Measurements from ENCODE around the gene IQSEC3. TPM values are rescaled to one million over a fixed set of nuclear protein-coding genes. Genes with fewer than 3 reads are reported as not detected.

Gene IQSEC3
- total RNA-seq, 1 donor from 2014 or later = not detected

- peaks cover 3% of the 10 kb centered on the region for H3K4me1 Mint-ChIP-seq
- POLR2A ChIA-PET = no interaction called here
- ATAC-seq (ENCODE audit: low read depth) = no peak
These were observed 111.6 kb downstream of the IQSEC3 start for GRCh38 chr12:177980-178828.

GRCh38 chr12:178829-179109 lies 112.2 kb downstream of the IQSEC3 start:
- POLR2A ChIA-PET = no interaction called here
- Mint-ChIP-seq H3K27me3 (peaks cover 12% of the 10 kb centered on the region), H3K4me1 (peaks cover 3% of the 10 kb centered on the region), H3K27ac (no peak overlapping the region), H3K36me3 (ENCODE audit: low read depth) (no peaks in the 10 kb centered on the region), H3K4me3 (no peak overlapping the region), H3K9me3 (no peaks in the 10 kb centered on the region)
- TF ChIP-seq, protein P1, sequence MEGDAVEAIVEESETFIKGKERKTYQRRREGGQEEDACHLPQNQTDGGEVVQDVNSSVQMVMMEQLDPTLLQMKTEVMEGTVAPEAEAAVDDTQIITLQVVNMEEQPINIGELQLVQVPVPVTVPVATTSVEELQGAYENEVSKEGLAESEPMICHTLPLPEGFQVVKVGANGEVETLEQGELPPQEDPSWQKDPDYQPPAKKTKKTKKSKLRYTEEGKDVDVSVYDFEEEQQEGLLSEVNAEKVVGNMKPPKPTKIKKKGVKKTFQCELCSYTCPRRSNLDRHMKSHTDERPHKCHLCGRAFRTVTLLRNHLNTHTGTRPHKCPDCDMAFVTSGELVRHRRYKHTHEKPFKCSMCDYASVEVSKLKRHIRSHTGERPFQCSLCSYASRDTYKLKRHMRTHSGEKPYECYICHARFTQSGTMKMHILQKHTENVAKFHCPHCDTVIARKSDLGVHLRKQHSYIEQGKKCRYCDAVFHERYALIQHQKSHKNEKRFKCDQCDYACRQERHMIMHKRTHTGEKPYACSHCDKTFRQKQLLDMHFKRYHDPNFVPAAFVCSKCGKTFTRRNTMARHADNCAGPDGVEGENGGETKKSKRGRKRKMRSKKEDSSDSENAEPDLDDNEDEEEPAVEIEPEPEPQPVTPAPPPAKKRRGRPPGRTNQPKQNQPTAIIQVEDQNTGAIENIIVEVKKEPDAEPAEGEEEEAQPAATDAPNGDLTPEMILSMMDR (IDR thresholded peaks at IDR 0.05) = no peak
- intact Hi-C loops (cut with micrococcal nuclease) = no loop called here
- ATAC-seq (ENCODE audit: low read depth) = no peak
- no peak for DNase-seq
- CTCF ChIA-PET = no interaction called here

More at GRCh38 chr12:177980-178828, 111.6 kb downstream of the IQSEC3 start:
- Mint-ChIP-seq H3K27ac (no peak overlapping the region), H3K36me3 (ENCODE audit: low read depth) (no peaks in the 10 kb centered on the region), H3K27me3 (peaks cover 9% of the 10 kb centered on the region), H3K9me3 (no peaks in the 10 kb centered on the region), H3K4me3 (no peak overlapping the region)
- intact Hi-C loops (cut with micrococcal nuclease) = no loop called here
- TF ChIP-seq, protein P1 (IDR thresholded peaks at IDR 0.05) = no peak
- CTCF ChIA-PET = no interaction called here
- no peak for DNase-seq

GRCh38 chr12:179131-179884 lies 112.7 kb downstream of the IQSEC3 start:
- DNase-seq (no peak), ATAC-seq (ENCODE audit: low read depth) (no peak)
- TF ChIP-seq, protein P1 (IDR thresholded peaks at IDR 0.05) = no peak
- ChIA-PET POLR2A (no interaction called here), CTCF (no interaction called here)
- Mint-ChIP-seq H3K9me3 (no peaks in the 10 kb centered on the region), H3K27me3 (peaks cover 12% of the 10 kb centered on the region), H3K4me3 (no peak overlapping the region), H3K27ac (no peak overlapping the region), H3K36me3 (ENCODE audit: low read depth) (no peaks in the 10 kb centered on the region), H3K4me1 (peaks cover 3% of the 10 kb centered on the region)
- intact Hi-C loops (cut with micrococcal nuclease) = no loop called here

DNA sequence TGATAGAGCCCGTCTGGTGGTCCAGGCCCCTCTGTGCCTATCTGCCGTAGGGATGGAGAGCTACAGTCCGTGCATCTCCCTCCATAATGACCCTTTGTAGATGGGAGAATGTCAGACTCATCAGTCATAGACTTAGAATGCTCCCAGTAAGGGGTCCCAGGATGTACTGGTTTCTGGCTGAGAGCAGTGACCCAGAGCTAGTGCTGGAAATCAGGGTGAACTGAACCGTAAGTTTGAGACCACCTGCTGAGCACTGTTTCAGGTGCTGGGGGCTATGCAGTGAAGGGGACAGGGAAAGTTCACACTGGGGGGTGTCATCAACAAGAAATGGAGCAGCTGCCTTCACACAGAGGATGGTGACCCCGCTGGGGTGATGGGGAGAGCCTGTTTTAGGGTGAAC lies 113.3 kb downstream of the IQSEC3 start:
- peaks cover 3% of the 10 kb centered on the region for H3K4me1 Mint-ChIP-seq
- TF ChIP-seq, protein P1 (IDR thresholded peaks at IDR 0.05) = no peak
- H3K27ac Mint-ChIP-seq = no peak overlapping the region
- peaks cover 12% of the 10 kb centered on the region for H3K27me3 Mint-ChIP-seq
- ATAC-seq (ENCODE audit: low read depth) (no peak), DNase-seq (no peak)
- intact Hi-C loops (cut with micrococcal nuclease) = no loop called here
- H3K4me3 Mint-ChIP-seq = no peak overlapping the region
- H3K36me3 Mint-ChIP-seq (ENCODE audit: low read depth) = no peaks in the 10 kb centered on the region
- no peaks in the 10 kb centered on the region for H3K9me3 Mint-ChIP-seq
- ChIA-PET CTCF (no interaction called here), POLR2A (no interaction called here)

GRCh38 chr12:180445-180844 lies 113.9 kb downstream of the IQSEC3 start:
- DNase-seq = no peak

More at GRCh38 chr12:180445-180844, 113.9 kb downstream of the IQSEC3 start:
- intact Hi-C loops (cut with micrococcal nuclease) = no loop called here
- Mint-ChIP-seq H3K4me3 (no peak overlapping the region), H3K27ac (no peak overlapping the region), H3K9me3 (no peaks in the 10 kb centered on the region), H3K36me3 (ENCODE audit: low read depth) (no peaks in the 10 kb centered on the region), H3K27me3 (peaks cover 9% of the 10 kb centered on the region), H3K4me1 (peaks cover 3% of the 10 kb centered on the region)
- no peak for ATAC-seq (ENCODE audit: low read depth)
- TF ChIP-seq, protein P1 (IDR thresholded peaks at IDR 0.05) = no peak
- CTCF ChIA-PET = no interaction called here
- POLR2A ChIA-PET = no interaction called here

Measured in activated B cell treated with CpG ODN at 0.5 μM for 24 hours (primary cell).